GM12801 (cell line): ENCODE results near the gene CHI3L1.

ENCODE experiments used
- CTCF ChIP-seq: IDR thresholded peaks from one replicate; pipeline ENCODE4 v1.5.1; 2011; ENCODE audit warnings: control low read depth; ENCODE audit not compliant: insufficient read length; ENCODE audit errors: extremely low read depth

Gene CHI3L1

GRCh38 chr1:203170625-203171330, 15.7 kb downstream of the CHI3L1 start:
- no peak for TF ChIP-seq CTCF

- no peak for TF ChIP-seq CTCF
These were observed 16.6 kb downstream of the CHI3L1 start for GRCh38 chr1:203169770-203170520.

- TF ChIP-seq CTCF = no peak
These were observed 17.5 kb downstream of the CHI3L1 start for GRCh38 chr1:203168991-203169390.

- TF ChIP-seq CTCF = no peak
These were observed 18.2 kb downstream of the CHI3L1 start for GRCh38 chr1:203168256-203168786.

- no peak for TF ChIP-seq CTCF
These were observed 18.6 kb downstream of the CHI3L1 start for GRCh38 chr1:203167913-203168200.

- TF ChIP-seq CTCF = no peak
These were observed 19.2 kb downstream of the CHI3L1 start for GRCh38 chr1:203167026-203167912.
